ENCODE results near the gene CCL5. TPM values are rescaled to one million over a fixed set of nuclear protein-coding genes. Genes with fewer than 3 reads are reported as not detected.
"Not testable (repeated sequence)": the region's sequence is repeated elsewhere in the genome, so short reads cannot be mapped to it uniquely, and the experiment has no call there.

The CCL5 gene
- total RNA-seq, 2 donors from 2014 or later: 0.66 to 4.9 TPM

DNA sequence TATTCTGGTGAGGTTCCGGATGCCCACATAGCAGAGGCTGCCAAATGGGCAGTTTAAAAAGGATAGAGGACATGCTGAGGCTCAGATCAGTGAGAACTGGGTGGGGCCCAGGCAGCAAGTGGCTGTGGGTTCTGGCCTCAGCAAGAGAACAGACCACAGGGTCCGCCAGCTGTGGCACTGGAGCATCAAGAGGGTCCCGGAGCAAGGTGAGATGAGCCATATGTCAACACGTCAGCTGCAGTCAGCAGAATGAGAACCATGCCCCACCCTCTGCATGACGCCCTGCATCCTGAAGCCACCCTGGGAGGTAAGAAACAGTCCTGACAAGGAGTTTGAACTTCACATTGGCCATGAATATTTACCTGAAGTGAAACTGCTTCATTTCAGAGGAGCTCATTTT, 20.1 kb upstream of the CCL5 start:
- no peak for DNase-seq
- TF ChIP-seq POLR2A (IDR thresholded peaks at IDR 0.05): no peak
- TF ChIP-seq, protein P1, sequence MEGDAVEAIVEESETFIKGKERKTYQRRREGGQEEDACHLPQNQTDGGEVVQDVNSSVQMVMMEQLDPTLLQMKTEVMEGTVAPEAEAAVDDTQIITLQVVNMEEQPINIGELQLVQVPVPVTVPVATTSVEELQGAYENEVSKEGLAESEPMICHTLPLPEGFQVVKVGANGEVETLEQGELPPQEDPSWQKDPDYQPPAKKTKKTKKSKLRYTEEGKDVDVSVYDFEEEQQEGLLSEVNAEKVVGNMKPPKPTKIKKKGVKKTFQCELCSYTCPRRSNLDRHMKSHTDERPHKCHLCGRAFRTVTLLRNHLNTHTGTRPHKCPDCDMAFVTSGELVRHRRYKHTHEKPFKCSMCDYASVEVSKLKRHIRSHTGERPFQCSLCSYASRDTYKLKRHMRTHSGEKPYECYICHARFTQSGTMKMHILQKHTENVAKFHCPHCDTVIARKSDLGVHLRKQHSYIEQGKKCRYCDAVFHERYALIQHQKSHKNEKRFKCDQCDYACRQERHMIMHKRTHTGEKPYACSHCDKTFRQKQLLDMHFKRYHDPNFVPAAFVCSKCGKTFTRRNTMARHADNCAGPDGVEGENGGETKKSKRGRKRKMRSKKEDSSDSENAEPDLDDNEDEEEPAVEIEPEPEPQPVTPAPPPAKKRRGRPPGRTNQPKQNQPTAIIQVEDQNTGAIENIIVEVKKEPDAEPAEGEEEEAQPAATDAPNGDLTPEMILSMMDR (IDR thresholded peaks at IDR 0.05): no peak

DNA sequence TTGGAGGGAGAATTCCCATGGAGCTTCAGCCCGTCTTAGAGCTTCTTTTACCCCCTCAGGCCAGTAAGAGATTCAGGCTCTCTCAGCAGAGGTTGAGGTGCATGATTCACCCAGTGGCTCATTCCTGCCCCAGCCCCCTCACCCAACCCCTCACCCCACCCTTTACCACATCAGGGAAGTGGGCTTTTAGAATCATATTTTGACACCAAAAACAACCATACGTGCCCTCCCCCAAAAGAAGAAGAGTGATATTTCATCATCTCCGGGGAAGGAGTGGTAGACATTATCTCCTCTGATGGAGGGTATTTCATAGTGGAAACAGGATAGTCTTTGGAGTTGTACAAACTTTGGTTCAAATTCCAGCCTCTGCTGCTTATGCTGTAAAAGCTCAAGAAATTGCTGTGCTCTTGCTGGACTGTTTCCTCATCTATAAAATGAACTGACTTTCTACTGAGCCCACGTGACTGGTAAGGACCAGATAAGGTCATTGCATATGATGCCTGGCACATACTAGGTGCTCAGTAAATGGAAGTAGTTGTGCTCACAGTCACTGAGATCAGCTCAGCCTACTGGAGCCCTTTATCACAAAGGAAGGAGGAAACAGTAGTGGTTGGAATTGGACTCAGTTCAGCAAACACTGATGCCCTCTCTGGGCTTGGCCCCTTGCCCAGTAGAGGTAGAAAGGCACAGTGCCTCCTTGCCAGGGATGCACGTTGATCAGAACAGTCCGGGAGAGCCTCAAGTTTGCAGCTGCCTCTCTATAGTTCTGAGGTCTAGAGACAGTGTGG, 18.3 kb upstream of the CCL5 start:
- 35 to 54% methylated on average over 5 to 6 of the region's 6 CpGs for WGBS, 2 donors
- H3K27me3 ChIP-seq: no peaks in the 10 kb centered on the region
- DNase-seq: peak; percentile 61 to 80 (median 78)
- H3K36me3 ChIP-seq (replicated peaks in 1 of 2; ENCODE audit: insufficient read depth in 1 of 2, low read depth in 2 of 2): no peaks in the 10 kb centered on the region
- H3K4me3 ChIP-seq: no peak overlapping the region
- peak; percentile 81 for ATAC-seq
- H3K9me3 ChIP-seq: no peaks in the 10 kb centered on the region
- intact Hi-C loops (cut with DNase I): no loop called here
- H3K27ac ChIP-seq: no peak overlapping the region
- no peak for TF ChIP-seq POLR2A (IDR thresholded peaks at IDR 0.05)
- TF ChIP-seq, protein P1 (IDR thresholded peaks at IDR 0.05): no peak
- H3K4me1 ChIP-seq: no peaks in the 10 kb centered on the region

More for the DNA sequence above, 20.1 kb upstream of the CCL5 start:
- Histone ChIP-seq H3K36me3 (replicated peaks in 1 of 2; ENCODE audit: insufficient read depth in 1 of 2, low read depth in 2 of 2) (no peaks in the 10 kb centered on the region), H3K4me1 (no peaks in the 10 kb centered on the region), H3K27ac (no peak overlapping the region), H3K27me3 (no peaks in the 10 kb centered on the region), H3K9me3 (no peaks in the 10 kb centered on the region), H3K4me3 (no peak overlapping the region)
- 68 to 84% methylated on average over 5 of the region's 5 CpGs for WGBS, 2 donors
- intact Hi-C loops (cut with DNase I): no loop called here
- ATAC-seq: no peak

- H3K27ac ChIP-seq; ATAC-seq; H3K4me1 ChIP-seq; H3K4me3 ChIP-seq; DNase-seq; H3K27me3 ChIP-seq; H3K9me3 ChIP-seq; intact Hi-C loops (cut with DNase I); H3K36me3 ChIP-seq (replicated peaks in 1 of 2; ENCODE audit: insufficient read depth in 1 of 2, low read depth in 2 of 2): not testable (repeated sequence)
- 94 to 97% methylated on average over 7 of the region's 7 CpGs for WGBS, 2 donors
Observed at GRCh38 chr17:35897772-35898171, 17.6 kb upstream of the CCL5 start.

DNA sequence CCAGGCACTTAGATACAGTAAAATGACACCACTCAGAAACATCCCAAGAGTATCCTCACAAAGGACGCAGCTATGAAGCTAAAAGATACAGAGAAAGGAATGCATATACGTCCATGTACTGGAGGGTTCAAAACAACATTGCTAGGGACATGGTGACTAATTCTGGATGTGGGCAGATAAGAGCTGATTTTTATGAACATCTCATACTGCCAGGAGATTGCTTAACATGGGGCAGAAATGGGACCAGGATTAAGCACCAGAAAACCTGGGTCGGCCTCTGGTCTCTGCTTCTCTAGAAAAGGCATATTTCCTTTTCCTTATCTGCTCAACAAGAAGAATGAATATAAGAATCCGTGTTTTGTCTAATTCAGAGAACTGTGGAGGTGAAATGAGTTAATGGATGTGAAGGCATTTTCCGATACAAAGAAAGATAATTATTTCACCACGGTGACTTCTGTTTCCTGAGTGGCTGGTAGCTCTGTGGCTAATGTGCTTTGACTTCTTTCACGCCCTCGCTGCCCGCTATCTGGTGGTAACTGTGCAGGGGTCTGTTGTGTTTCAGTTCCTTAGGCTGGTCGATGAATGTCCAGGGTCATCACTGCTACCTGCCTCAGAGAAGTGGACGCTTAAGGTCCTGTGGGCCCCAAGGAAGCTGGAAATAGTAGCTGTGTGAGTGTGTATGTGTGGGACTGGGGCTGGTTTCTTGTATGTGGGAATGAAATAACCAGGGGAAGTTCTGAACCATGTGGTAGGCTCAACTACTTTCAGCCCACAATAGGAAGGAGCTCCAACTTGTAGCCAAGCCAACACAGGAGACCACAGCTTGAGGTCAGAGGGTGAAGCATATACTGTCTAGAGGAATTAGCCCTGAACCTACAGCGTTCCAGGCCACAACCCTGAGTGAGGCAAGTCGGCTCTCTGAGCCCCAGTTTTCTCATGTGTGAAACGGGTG, 15.8 kb upstream of the CCL5 start:
- H3K36me3 ChIP-seq (replicated peaks in 1 of 2; ENCODE audit: insufficient read depth in 1 of 2, low read depth in 2 of 2): no peaks in the 10 kb centered on the region
- no peaks in the 10 kb centered on the region for H3K9me3 ChIP-seq
- intact Hi-C loops (cut with DNase I): no loop called here
- ATAC-seq: no peak
- H3K4me3 ChIP-seq: no peak overlapping the region
- DNase-seq: peak in 1 of 4 donors; percentile 13
- TF ChIP-seq POLR2A (IDR thresholded peaks at IDR 0.05): no peak
- TF ChIP-seq, protein P1 (IDR thresholded peaks at IDR 0.05): no peak
- no peaks in the 10 kb centered on the region for H3K27me3 ChIP-seq
- H3K27ac ChIP-seq: no peak overlapping the region
- WGBS, 2 donors: 73 to 77% methylated on average over 12 to 14 of the region's 14 CpGs
- H3K4me1 ChIP-seq: no peaks in the 10 kb centered on the region

- 83 to 85% methylated on average over 7 of the region's 7 CpGs for WGBS, 2 donors
- Histone ChIP-seq H3K9me3 (no peaks in the 10 kb centered on the region), H3K36me3 (replicated peaks in 1 of 2; ENCODE audit: insufficient read depth in 1 of 2, low read depth in 2 of 2) (no peaks in the 10 kb centered on the region), H3K4me3 (no peak overlapping the region), H3K27me3 (no peaks in the 10 kb centered on the region), H3K27ac (no peak overlapping the region), H3K4me1 (no peaks in the 10 kb centered on the region)
- no peak for ATAC-seq
- intact Hi-C loops (cut with DNase I): no loop called here
- TF ChIP-seq, protein P1 (IDR thresholded peaks at IDR 0.05): no peak
- no peak for TF ChIP-seq POLR2A (IDR thresholded peaks at IDR 0.05)
- DNase-seq: no peak
Observed at GRCh38 chr17:35894206-35894605, 14.0 kb upstream of the CCL5 start.
